ENCODE results near the gene GUK1.
"Not testable (repeated sequence)": the region's sequence is repeated elsewhere in the genome, so short reads cannot be mapped to it uniquely, and the experiment has no call there.

Gene GUK1

GRCh38 chr1:228172591-228173527 lies 32.8 kb downstream of the GUK1 start:
- H3K4me3 ChIP-seq (ENCODE audit: low read length): no peak overlapping the region
- no peaks in the 10 kb centered on the region for H3K36me3 ChIP-seq (replicated peaks; ENCODE audit: insufficient read depth, low read length)
- no peaks in the 10 kb centered on the region for H4K20me1 ChIP-seq (ENCODE audit: insufficient read depth, low read length)
- no peak overlapping the region for H3K9ac ChIP-seq (ENCODE audit: low read length)
- no peaks in the 10 kb centered on the region for H3K4me1 ChIP-seq (ENCODE audit: low read length)
- H3K27ac ChIP-seq (ENCODE audit: low read length): no peak overlapping the region
- H3K27me3 ChIP-seq (replicated peaks; ENCODE audit: insufficient read depth, low read length): no peaks in the 10 kb centered on the region
- H2AFZ ChIP-seq (ENCODE audit: low read length): no peak overlapping the region
- no peaks in the 10 kb centered on the region for H3F3A ChIP-seq (ENCODE audit: insufficient read depth, low read length)
- no peaks in the 10 kb centered on the region for H3K9me3 ChIP-seq (replicated peaks; ENCODE audit: insufficient read depth, low read length)
- H3K4me2 ChIP-seq (ENCODE audit: low read depth, low read length): no peak overlapping the region
- no peak for DNase-seq
- H3K9me2 ChIP-seq (replicated peaks; ENCODE audit: insufficient read depth, low read length): no peaks in the 10 kb centered on the region
- H3K79me2 ChIP-seq (ENCODE audit: low read length): peaks cover 37% of the 10 kb centered on the region
- TF ChIP-seq EZH2phosphoT487 (IDR thresholded peaks at IDR 0.05; ENCODE audit: low read length) (no peak), EZH2 (optimal IDR thresholded peaks at IDR 0.05; ENCODE audit: low read depth, low read length) (no peak)
- TF ChIP-seq, protein P1, sequence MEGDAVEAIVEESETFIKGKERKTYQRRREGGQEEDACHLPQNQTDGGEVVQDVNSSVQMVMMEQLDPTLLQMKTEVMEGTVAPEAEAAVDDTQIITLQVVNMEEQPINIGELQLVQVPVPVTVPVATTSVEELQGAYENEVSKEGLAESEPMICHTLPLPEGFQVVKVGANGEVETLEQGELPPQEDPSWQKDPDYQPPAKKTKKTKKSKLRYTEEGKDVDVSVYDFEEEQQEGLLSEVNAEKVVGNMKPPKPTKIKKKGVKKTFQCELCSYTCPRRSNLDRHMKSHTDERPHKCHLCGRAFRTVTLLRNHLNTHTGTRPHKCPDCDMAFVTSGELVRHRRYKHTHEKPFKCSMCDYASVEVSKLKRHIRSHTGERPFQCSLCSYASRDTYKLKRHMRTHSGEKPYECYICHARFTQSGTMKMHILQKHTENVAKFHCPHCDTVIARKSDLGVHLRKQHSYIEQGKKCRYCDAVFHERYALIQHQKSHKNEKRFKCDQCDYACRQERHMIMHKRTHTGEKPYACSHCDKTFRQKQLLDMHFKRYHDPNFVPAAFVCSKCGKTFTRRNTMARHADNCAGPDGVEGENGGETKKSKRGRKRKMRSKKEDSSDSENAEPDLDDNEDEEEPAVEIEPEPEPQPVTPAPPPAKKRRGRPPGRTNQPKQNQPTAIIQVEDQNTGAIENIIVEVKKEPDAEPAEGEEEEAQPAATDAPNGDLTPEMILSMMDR (IDR thresholded peaks at IDR 0.05; ENCODE audit: low read length): no peak

DNA sequence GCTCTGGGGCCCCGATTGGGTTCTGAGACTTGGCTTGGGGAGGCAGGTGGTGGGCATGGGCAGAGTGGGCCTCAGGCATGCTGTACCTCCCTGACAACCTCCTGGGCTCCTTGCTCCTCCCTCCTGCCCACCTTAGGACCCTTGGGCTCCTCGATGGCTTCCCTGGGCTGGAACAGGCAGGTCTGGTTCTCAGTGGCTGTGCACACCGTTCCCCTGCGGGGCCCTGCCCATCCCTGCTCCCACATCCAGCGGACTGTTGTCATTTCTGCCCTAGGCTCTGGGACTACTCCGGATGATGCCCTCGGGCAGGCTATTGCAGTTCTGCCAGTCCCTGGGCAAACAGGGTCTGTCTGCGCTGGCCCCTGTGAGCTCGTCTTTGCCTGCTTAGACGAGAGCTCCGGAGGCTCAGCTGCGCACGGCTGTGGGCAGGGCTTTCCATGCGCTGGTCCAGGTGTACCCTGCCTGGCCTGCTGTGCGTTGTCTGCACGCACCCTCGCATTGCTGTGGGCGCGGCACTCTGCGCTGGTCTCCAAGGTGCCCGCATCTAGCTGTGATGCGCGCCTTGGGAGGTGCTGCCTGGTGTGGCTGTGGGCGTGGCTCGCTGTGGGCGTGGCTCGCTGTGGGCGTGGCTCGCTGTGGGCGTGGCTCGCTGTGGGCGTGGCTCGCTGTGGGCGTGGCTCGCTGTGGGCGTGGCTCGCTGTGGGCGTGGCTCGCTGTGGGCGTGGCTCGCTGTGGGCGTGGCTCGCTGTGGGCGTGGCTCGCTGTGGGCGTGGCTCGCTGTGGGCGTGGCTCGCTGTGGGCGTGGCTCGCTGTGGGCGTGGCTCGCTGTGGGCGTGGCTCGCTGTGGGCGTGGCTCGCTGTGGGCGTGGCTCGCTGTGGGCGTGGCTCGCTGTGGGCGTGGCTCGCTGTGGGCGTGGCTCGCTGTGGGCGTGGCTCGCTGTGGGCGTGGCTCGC lies 33.7 kb downstream of the GUK1 start:
- not testable (repeated sequence) for H3K27ac ChIP-seq (ENCODE audit: low read length); H3K4me2 ChIP-seq (ENCODE audit: low read depth, low read length)

GRCh38 chr1:228174482-228175315 lies 34.6 kb downstream of the GUK1 start:
- no peaks in the 10 kb centered on the region for H3K9me3 ChIP-seq (replicated peaks; ENCODE audit: insufficient read depth, low read length)
- H3K9ac ChIP-seq (ENCODE audit: low read length): no peak overlapping the region
- no peak overlapping the region for H2AFZ ChIP-seq (ENCODE audit: low read length)
- H3K4me1 ChIP-seq (ENCODE audit: low read length): no peaks in the 10 kb centered on the region
- H4K20me1 ChIP-seq (ENCODE audit: insufficient read depth, low read length): no peaks in the 10 kb centered on the region
- TF ChIP-seq, protein P1 (IDR thresholded peaks at IDR 0.05; ENCODE audit: low read length): no peak
- TF ChIP-seq EZH2 (optimal IDR thresholded peaks at IDR 0.05; ENCODE audit: low read depth, low read length): no peak
- TF ChIP-seq EZH2phosphoT487 (IDR thresholded peaks at IDR 0.05; ENCODE audit: low read length): no peak
- H3K4me2 ChIP-seq (ENCODE audit: low read depth, low read length): no peak overlapping the region
- H3K79me2 ChIP-seq (ENCODE audit: low read length): peaks cover 20% of the 10 kb centered on the region; the same call in 1 of the 2 replicates
- H3K27ac ChIP-seq (ENCODE audit: low read length): no peak overlapping the region
- H3K4me3 ChIP-seq (ENCODE audit: low read length): no peak overlapping the region
- no peaks in the 10 kb centered on the region for H3K9me2 ChIP-seq (replicated peaks; ENCODE audit: insufficient read depth, low read length)
- no peak for DNase-seq
- H3K36me3 ChIP-seq (replicated peaks; ENCODE audit: insufficient read depth, low read length): no peaks in the 10 kb centered on the region
- H3F3A ChIP-seq (ENCODE audit: insufficient read depth, low read length): no peaks in the 10 kb centered on the region
- no peaks in the 10 kb centered on the region for H3K27me3 ChIP-seq (replicated peaks; ENCODE audit: insufficient read depth, low read length)

More for the DNA sequence above, 33.7 kb downstream of the GUK1 start:
- H3K36me3 ChIP-seq (replicated peaks; ENCODE audit: insufficient read depth, low read length); H3K4me3 ChIP-seq (ENCODE audit: low read length); H3K4me1 ChIP-seq (ENCODE audit: low read length); H3K9me3 ChIP-seq (replicated peaks; ENCODE audit: insufficient read depth, low read length); H3K27me3 ChIP-seq (replicated peaks; ENCODE audit: insufficient read depth, low read length); H3K9me2 ChIP-seq (replicated peaks; ENCODE audit: insufficient read depth, low read length); DNase-seq; H2AFZ ChIP-seq (ENCODE audit: low read length); H3F3A ChIP-seq (ENCODE audit: insufficient read depth, low read length); H4K20me1 ChIP-seq (ENCODE audit: insufficient read depth, low read length); H3K9ac ChIP-seq (ENCODE audit: low read length): not testable (repeated sequence)
- H3K79me2 ChIP-seq (ENCODE audit: low read length): peaks cover 28% of the 10 kb centered on the region
